SJCRH30 (cell line): ENCODE measurements around the gene FDX1. TPM values are rescaled to one million over a fixed set of nuclear protein-coding genes. Genes with fewer than 3 reads are reported as not detected.

Source experiments
- DNase-seq, 2 experiments: peaks; one replicate each; pipeline ENCODE4 v3.0.0-alpha.2; 2015 to 2020
- H3K27ac ChIP-seq: fragments of 250-450 bp; sonication (Bioruptor Pico); 2 replicates; pipeline ENCODE4 v1.5.1; 2020; ENCODE audit warnings: mild to moderate bottlenecking, moderate library complexity
- H3K27me3 ChIP-seq: fragments of 250-450 bp; sonication (Bioruptor Pico); 2 replicates; pipeline ENCODE4 v1.5.1; 2020; ENCODE audit warnings: mild to moderate bottlenecking, moderate library complexity
- H3K36me3 ChIP-seq: fragments of 250-450 bp; sonication (Bioruptor Pico); 2 replicates; pipeline ENCODE4 v1.5.1; 2020; ENCODE audit warnings: mild to moderate bottlenecking, moderate library complexity
- H3K4me1 ChIP-seq: fragments of 250-450 bp; sonication (Bioruptor Pico); 2 replicates; pipeline ENCODE4 v1.5.1; 2020; ENCODE audit warnings: mild to moderate bottlenecking, moderate library complexity
- H3K4me3 ChIP-seq: fragments of 250-450 bp; sonication (Bioruptor Pico); 2 replicates; pipeline ENCODE4 v1.5.1; 2020; ENCODE audit warnings: mild to moderate bottlenecking, moderate library complexity
- H3K9me3 ChIP-seq: fragments of 250-450 bp; sonication (Bioruptor Pico); replicated peaks from 2 replicates; pipeline ENCODE4 v1.5.1; 2020; ENCODE audit warnings: mild to moderate bottlenecking, moderate library complexity
- total RNA-seq: library from RNA; depleted of rRNA; stranded (reverse); fragments of >200 nt; shearing (Covaris generic); gene quantifications from 2 replicates; pipeline ENCODE4 v1.2.3, GENCODE V29; 2014

Gene FDX1
- total RNA-seq, 1 experiment from 2014 or later, result 8.3 TPM

DNA sequence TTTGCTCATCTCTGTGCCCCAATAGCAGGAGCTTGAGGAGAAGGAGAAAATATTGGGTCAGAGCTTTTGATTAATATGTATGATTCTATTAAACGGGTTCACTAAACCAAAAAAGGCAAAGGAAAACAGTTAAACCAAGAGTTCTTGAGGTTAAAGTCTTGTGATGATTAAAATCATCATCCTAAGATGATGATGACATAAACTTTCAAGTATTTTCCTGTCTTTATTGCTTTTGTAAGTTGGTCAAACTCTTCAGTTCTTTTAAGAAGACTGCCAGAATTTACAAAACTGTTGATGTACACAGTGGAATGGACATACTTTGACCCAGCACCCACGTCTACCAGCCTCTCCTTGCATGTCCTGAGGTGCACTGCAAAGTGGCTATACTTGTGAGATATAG lies 41.0 kb downstream of the FDX1 start:
- H3K9me3 ChIP-seq, result no peaks in the 10 kb centered on the region
- no peak for DNase-seq
- H3K27ac ChIP-seq, result no peak overlapping the region
- no peaks in the 10 kb centered on the region for H3K36me3 ChIP-seq
- no peaks in the 10 kb centered on the region for H3K27me3 ChIP-seq
- no peaks in the 10 kb centered on the region for H3K4me1 ChIP-seq
- H3K4me3 ChIP-seq, result no peak overlapping the region

DNA sequence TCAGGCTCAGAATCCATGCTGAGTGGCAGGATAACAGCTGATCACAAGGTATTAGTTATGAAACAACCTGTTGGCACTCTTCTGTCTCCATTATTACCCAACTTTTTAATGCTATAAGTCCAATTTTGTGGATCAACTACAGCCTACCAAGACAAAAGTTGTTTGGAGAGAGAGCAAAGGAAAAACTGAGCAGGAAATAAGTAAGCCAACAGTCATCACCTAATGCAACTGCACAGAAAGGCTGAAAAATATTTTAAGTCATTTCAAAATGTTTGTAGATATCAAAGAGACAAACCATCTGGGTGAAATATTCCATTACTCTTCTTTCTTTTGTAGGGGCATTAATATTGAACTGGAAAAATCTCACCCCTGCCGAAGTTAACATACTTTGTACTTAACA lies 41.6 kb downstream of the FDX1 start:
- H3K4me3 ChIP-seq, result no peak overlapping the region
- H3K9me3 ChIP-seq, result no peaks in the 10 kb centered on the region
- no peaks in the 10 kb centered on the region for H3K27me3 ChIP-seq
- H3K4me1 ChIP-seq, result no peaks in the 10 kb centered on the region
- DNase-seq, result no peak
- no peaks in the 10 kb centered on the region for H3K36me3 ChIP-seq
- no peak overlapping the region for H3K27ac ChIP-seq

DNA sequence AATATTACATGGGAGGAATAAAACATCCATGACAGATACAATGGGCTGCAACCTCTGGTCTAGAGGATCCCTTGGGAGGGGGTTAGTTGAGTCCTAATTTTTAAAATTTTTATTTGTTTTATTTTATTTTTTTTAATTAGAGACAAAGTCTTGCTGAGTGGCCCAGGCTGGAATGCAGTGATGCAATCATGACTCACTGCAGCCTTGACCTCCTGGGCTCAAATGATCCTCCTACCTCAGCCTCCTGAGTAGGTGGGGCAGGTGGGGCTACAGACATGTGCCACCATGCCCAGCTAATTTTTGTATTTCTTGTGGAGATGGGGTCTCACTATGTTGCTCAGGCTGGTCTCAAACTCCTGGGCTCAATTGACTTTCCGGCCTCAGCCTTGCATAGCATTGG lies 43.1 kb downstream of the FDX1 start:
- no peaks in the 10 kb centered on the region for H3K4me1 ChIP-seq
- no peaks in the 10 kb centered on the region for H3K9me3 ChIP-seq
- DNase-seq, result no peak
- H3K4me3 ChIP-seq, result no peak overlapping the region
- H3K27me3 ChIP-seq, result no peaks in the 10 kb centered on the region
- no peaks in the 10 kb centered on the region for H3K36me3 ChIP-seq
- H3K27ac ChIP-seq, result no peak overlapping the region

DNA sequence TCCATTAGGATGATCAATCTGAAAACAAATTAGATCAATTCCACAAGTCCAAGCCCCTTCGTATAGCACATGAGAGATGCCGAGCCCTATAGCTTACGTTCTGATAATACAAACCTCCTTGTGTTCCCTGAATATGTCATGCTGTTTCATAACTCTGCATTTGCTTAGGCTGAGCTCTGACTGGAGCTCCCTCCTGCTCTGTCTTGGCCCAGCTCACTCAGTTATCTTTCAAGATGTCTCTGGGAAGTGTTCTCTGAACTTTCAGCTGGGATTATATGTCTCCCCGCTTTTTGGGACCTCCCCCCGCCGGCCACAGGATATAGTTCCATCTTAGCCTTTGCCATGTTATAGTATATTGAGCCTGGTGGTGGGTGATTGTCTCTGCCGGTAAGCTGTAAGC lies 44.0 kb downstream of the FDX1 start:
- Histone ChIP-seq H3K9me3 (no peaks in the 10 kb centered on the region), H3K27ac (no peak overlapping the region), H3K27me3 (no peaks in the 10 kb centered on the region), H3K4me1 (no peaks in the 10 kb centered on the region), H3K36me3 (no peaks in the 10 kb centered on the region), H3K4me3 (no peak overlapping the region)
- DNase-seq, result no peak

DNA sequence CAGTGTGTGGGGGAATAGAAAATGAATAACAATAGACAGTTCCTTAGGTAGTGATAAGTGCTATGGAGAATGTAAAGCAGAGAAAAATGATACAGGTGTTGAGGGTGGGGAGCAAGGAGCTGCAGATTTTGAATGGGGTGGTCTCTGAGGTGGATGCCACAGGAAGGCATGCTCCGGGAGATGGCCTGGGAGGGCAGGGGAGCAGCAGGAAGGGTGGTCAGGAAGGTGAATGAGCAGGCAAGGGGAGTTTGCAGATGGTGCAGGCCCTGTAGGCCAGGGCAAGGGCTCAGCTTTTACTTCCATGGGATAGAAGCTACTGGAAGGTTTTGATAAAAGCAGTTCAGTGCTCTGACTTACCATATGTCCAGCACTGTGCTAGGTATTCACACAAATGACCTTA lies 44.8 kb downstream of the FDX1 start:
- no peaks in the 10 kb centered on the region for H3K36me3 ChIP-seq
- peaks cover under 1% of the 10 kb centered on the region; the same call in 1 of the 2 replicates for H3K4me1 ChIP-seq
- H3K27ac ChIP-seq, result no peak overlapping the region
- DNase-seq, result no peak
- no peak overlapping the region for H3K4me3 ChIP-seq
- no peaks in the 10 kb centered on the region for H3K9me3 ChIP-seq
- no peaks in the 10 kb centered on the region for H3K27me3 ChIP-seq

DNA sequence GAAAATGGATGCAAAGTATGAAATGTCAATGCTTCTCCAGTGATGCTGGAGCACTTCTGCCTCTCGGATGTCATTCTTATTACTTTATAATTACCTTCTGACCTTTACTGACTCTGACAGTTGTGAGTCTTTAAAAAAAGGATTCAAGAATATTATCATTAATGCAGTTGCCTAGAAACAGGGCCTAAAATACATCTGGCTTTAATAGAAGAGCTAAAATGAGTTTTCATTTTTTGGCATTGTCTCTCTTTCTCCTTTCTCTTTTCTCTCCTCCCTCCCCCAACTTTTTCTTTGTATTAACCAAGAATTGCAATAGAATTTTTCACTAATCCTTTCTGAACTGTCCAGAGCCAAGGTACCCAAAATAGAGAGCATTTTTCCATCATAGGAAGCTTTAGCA lies 45.9 kb downstream of the FDX1 start:
- Histone ChIP-seq H3K4me3 (no peak overlapping the region), H3K4me1 (peaks cover 8% of the 10 kb centered on the region; the same call in 1 of the 2 replicates), H3K9me3 (no peaks in the 10 kb centered on the region), H3K36me3 (no peaks in the 10 kb centered on the region), H3K27ac (no peak overlapping the region), H3K27me3 (no peaks in the 10 kb centered on the region)
- DNase-seq, result no peak

DNA sequence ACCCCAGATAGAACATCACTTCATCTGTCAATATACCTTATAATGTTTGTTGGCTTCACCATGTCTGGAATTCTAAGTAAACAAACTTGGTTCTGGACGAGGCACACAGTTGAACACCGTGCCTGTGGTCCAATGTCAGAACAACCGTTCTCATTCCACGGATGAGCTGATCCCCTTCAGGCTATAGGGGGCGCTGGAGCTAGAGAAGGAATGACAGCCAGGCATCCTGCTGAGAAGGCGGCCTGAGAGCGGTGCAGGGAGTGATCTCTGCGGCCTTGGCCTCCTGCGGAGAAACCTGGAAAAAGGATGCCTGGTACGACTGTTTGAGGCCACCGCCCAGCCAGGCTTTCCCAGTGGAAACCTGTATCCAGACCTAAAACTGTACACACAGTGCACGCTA lies 48.7 kb downstream of the FDX1 start:
- Histone ChIP-seq H3K27me3 (no peaks in the 10 kb centered on the region), H3K27ac (no peak overlapping the region), H3K36me3 (no peaks in the 10 kb centered on the region), H3K9me3 (no peaks in the 10 kb centered on the region), H3K4me3 (no peak overlapping the region), H3K4me1 (peaks cover 8% of the 10 kb centered on the region; the same call in 1 of the 2 replicates)
- DNase-seq, result no peak

DNA sequence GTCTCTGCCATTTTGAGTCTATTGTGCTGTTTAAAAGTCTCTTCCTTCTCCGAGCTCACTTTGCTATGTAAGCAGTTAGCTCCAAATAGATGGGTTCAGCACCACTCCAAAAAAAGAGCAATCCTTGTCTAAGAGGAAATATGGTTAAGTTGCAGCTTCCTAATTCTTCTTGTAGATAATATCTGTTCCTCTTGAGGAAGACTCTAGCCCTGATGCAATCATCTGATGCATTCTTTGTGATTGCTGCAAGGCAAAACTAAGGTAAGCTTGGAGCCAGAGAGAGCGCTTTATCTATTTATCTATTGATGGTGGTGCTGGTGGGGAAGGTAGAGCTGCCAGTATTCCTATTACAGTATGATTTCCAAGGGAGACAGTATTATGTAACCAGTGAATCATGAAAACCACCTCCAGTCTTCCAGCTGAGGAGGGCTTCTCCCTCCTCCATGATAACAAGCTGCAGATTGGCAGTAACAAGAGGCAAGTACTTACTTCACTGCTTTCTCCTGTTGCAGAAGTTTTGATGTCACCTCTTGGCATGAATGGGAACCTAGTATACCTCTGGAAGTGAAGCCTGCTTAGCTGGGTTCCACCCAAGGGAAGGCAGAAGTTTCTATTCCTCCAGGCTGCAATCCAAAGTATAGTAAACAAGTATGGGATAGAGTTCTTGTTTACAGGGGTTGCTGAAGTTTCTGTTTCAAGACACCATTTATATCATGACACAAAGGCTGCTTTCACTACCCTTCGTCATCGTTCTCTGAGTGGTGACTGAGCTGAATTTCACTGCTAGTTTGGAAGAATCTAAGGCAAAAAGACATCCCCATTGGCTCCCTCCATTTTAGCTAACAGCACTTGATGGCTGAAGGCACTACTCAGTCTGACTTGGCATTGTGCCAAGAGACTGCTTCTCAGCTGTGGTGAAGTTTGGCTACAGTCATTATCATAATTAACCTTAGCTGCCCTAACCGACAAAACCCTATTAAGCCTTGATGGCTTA lies 49.7 kb downstream of the FDX1 start:
- Histone ChIP-seq H3K27ac (no peak overlapping the region), H3K27me3 (no peaks in the 10 kb centered on the region), H3K4me3 (no peak overlapping the region), H3K9me3 (no peaks in the 10 kb centered on the region), H3K4me1 (peaks cover 8% of the 10 kb centered on the region; the same call in 1 of the 2 replicates), H3K36me3 (no peaks in the 10 kb centered on the region)
- DNase-seq, result peak; percentile 25 to 64

DNA sequence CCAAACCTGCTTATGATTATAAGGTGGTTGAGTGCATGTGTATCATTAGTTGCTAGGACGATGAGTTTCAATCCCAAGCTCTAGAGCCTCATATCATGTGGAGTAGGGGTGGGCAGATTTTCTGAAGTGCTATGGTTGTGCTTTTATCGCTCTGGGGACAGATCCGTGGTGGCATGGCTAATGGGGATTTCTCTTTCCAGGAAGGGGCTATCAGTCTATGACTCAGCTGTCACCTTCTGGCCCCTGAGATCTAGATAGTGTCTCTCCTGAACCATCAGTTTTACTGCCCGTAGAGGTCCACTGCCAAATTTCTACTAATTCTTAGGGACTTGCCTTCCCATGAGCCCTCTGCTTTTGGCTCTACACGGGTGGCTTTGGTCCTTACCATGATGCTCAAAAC lies 51.8 kb downstream of the FDX1 start:
- Histone ChIP-seq H3K9me3 (no peaks in the 10 kb centered on the region), H3K27me3 (no peaks in the 10 kb centered on the region), H3K36me3 (no peaks in the 10 kb centered on the region), H3K4me3 (no peak overlapping the region), H3K4me1 (peaks cover 8% of the 10 kb centered on the region; the same call in 1 of the 2 replicates), H3K27ac (no peak overlapping the region)
- DNase-seq, result no peak

DNA sequence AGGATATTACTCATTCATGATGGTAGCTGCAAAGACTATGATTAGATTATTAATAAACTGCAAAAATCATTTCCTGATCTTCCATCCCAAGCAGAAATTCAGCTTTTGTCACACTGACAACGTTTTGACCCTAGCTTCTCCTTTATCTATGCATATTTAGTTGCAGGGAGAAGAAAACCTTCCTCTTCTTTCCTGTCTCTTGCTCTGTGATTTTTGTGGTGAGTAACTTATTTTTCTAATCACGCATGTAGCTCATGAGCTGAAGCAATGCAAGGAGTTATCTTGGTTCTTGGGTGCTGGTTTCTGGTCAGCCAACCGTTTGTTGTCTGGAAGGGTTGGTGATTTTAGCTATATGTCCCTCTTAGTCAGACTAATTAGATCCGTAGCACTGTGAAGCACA lies 56.4 kb downstream of the FDX1 start:
- H3K36me3 ChIP-seq, result no peaks in the 10 kb centered on the region
- H3K4me1 ChIP-seq, result no peaks in the 10 kb centered on the region

DNA sequence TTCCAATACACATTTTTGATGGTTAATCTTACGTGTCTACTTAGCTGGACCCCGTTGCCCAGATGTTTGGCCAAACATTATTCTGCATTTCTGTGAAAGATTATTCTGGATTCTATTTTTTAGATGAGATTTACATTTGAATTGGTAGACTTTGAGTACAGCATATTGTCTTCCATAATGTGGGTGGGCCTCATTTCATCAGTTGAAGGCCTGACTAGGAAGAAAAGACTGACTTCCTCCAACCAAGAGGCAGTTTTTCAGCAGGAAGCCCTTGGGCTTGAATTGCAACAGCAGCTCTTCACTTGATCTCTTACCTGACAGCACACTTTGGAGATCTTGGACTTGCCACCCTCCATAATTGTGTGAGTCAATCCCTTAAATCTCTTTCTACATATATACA lies 58.7 kb downstream of the FDX1 start:
- no peaks in the 10 kb centered on the region for H3K4me1 ChIP-seq
- DNase-seq, result no peak
- no peaks in the 10 kb centered on the region for H3K27me3 ChIP-seq
- H3K4me3 ChIP-seq, result no peak overlapping the region
- no peaks in the 10 kb centered on the region for H3K9me3 ChIP-seq
- no peaks in the 10 kb centered on the region for H3K36me3 ChIP-seq
- no peak overlapping the region for H3K27ac ChIP-seq

More for the DNA sequence above, 56.4 kb downstream of the FDX1 start:
- no peak for DNase-seq
- H3K27ac ChIP-seq, result no peak overlapping the region
- no peaks in the 10 kb centered on the region for H3K9me3 ChIP-seq
- H3K27me3 ChIP-seq, result no peaks in the 10 kb centered on the region
- H3K4me3 ChIP-seq, result no peak overlapping the region

DNA sequence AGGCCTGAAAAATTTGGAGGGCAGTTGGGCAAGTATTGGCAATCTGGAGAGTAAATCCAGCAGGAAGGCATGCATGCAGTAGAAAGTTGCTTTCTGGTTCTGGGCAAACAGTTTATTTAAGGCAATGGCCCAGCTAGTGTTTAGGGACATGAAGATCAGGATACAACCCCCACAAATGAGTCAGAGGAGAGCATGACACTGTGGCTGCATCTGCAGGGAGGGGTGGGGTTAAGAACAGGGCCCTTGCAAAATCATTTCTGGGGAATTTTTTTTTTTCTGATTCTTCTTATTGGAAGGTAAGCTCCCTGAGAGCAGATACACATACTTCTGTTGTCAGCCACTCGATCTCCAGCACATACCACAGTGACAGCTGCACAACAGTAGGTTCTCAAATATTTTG lies 61.1 kb downstream of the FDX1 start:
- H3K36me3 ChIP-seq, result no peaks in the 10 kb centered on the region
- no peaks in the 10 kb centered on the region for H3K27me3 ChIP-seq
- H3K4me1 ChIP-seq, result no peaks in the 10 kb centered on the region
- H3K4me3 ChIP-seq, result no peak overlapping the region
- DNase-seq, result no peak
- H3K9me3 ChIP-seq, result no peaks in the 10 kb centered on the region
- no peak overlapping the region for H3K27ac ChIP-seq

DNA sequence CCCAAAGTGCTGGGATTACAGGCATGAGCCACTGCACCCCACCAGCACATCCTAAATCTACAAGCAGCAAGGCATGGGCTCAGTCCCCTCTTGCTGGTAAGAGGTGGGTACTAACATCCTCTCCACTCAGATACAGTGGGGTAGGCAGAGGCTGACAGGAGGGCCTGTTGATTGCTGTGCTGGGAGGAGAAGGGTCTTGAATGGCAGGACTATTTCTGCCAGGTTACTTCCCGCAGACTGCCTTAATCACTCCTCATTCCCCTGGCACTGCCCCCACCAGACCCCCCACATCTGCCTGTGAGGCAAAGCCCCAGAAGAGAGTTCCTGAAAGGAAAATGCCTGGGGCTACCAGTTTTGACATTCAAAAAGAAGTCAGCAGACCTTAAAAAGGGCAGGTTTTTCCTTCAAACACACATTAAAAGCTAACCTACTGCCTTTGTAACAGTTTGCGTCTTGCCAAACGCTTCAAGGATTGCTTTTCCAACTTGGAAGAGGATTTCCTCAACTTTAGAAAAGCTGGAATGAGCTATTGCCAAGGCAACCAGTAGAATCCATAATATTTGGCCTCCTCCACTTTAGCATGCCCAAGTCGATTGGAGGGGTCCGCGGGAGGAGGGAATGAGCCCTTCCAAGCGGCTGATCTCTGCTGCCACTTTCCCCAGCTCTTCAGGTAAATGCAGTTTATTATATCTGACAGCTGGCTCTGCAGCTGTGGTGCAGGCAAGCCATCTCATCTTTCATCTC lies 62.0 kb downstream of the FDX1 start:
- H3K4me3 ChIP-seq, result no peak overlapping the region
- H3K36me3 ChIP-seq, result no peaks in the 10 kb centered on the region
- H3K4me1 ChIP-seq, result no peaks in the 10 kb centered on the region
- H3K27ac ChIP-seq, result no peak overlapping the region
- peak in 1 of 2 experiments; percentile 23 for DNase-seq
- H3K27me3 ChIP-seq, result no peaks in the 10 kb centered on the region
- no peaks in the 10 kb centered on the region for H3K9me3 ChIP-seq

DNA sequence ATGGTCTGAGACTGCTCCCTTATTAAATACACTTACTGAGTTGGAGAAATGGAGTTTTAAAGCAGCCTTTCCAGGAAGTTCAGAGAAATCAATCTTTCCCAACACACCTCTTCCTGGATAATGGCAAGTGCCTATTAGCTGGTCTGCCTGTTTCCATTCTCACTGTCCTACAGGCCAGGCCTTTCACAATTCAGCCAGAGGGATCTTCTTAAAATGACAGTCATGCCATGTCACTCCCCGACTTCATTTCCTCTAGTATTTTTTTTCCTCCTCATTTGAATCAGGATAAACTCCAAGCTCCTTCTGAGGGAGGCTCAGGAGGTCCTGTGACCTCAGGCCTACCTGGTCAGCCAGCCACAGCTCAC lies 62.6 kb downstream of the FDX1 start:
- Histone ChIP-seq H3K4me3 (no peak overlapping the region), H3K9me3 (no peaks in the 10 kb centered on the region), H3K36me3 (no peaks in the 10 kb centered on the region), H3K27me3 (no peaks in the 10 kb centered on the region), H3K4me1 (no peaks in the 10 kb centered on the region), H3K27ac (no peak overlapping the region)
- DNase-seq, result no peak

DNA sequence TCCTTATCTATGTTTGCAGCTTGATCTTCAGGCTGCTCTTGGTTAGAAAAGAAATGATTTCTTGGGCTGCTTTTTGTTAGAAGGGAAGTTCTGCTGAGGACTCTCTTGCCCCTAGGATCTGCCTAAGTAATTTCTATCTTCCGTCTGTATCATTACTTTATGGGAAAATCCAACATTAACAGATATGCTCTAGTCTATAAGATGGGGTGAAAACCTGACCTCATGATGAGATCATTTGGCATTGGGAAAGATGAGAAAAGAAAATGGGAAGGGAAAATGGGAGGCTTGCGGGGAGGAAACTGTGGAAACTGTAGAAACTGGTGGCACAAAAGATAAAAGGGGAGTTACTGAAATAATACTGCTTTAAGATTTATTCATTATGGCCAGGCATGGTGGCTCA lies 63.6 kb downstream of the FDX1 start:
- H3K4me3 ChIP-seq, result no peak overlapping the region
- no peaks in the 10 kb centered on the region for H3K27me3 ChIP-seq
- H3K27ac ChIP-seq, result no peak overlapping the region
- no peaks in the 10 kb centered on the region for H3K9me3 ChIP-seq
- no peaks in the 10 kb centered on the region for H3K4me1 ChIP-seq
- DNase-seq, result no peak
- H3K36me3 ChIP-seq, result no peaks in the 10 kb centered on the region
